ENCODE data around the gene MAN2C1.

MAN2C1 gene

DNA sequence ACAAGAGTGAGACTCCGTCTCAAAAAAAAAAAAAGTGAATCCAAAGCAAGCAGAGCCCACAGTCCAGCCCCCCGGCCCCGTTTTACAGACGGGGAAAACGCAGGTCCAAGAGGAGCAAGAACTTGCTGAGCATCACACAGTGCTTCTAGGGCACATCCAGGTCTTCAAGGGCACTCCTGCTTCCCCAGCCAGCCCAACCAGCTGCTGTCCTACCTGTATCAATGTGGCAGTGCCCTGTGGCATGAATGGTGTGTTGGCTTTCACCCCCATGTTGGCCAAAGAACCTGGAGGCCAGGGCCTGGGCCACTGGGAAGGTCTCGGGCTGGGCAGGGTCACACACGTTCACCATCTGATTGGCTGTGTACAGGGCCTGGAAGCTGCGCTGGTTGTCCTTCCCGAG is 4.6 kb downstream of the MAN2C1 start:
- Histone ChIP-seq H3K9me3 (ENCODE audit: low read depth, low read length) (no peaks in the 10 kb centered on the region), H3K27ac (no peak overlapping the region), H3K9ac (ENCODE audit: insufficient read length) (no peak overlapping the region), H3K36me3 (ENCODE audit: insufficient read depth, low read length) (peaks cover 22% of the 10 kb centered on the region; the same call in 1 of the 2 replicates), H3K4me3 (no peak overlapping the region)
- TF ChIP-seq EZH2 (IDR thresholded peaks at IDR 0.05) (no peak), FOXP2 (optimal IDR thresholded peaks at IDR 0.05; ENCODE audit: control extremely low read depth, extremely low read length, insufficient read depth) (no peak), POLR2AphosphoS5 (IDR thresholded peaks at IDR 0.05; ENCODE audit: borderline replicate concordance, low read depth, low read length) (no peak)
- no peak for DNase-seq (ENCODE audit: low read depth, low spot score)

GRCh38 chr15:75362642-75363249 is 5.7 kb downstream of the MAN2C1 start:
- no peak overlapping the region for H3K4me3 ChIP-seq
- H3K9ac ChIP-seq (ENCODE audit: insufficient read length), result no peak overlapping the region
- no peak for TF ChIP-seq FOXP2 (optimal IDR thresholded peaks at IDR 0.05; ENCODE audit: control extremely low read depth, extremely low read length, insufficient read depth)
- no peak for TF ChIP-seq POLR2AphosphoS5 (IDR thresholded peaks at IDR 0.05; ENCODE audit: borderline replicate concordance, low read depth, low read length)
- TF ChIP-seq EZH2 (IDR thresholded peaks at IDR 0.05), result no peak
- H3K36me3 ChIP-seq (ENCODE audit: insufficient read depth, low read length), result peaks cover 22% of the 10 kb centered on the region; the same call in 1 of the 2 replicates
- H3K9me3 ChIP-seq (ENCODE audit: low read depth, low read length), result no peaks in the 10 kb centered on the region
- no peak for DNase-seq (ENCODE audit: low read depth, low spot score)
- no peak overlapping the region for H3K27ac ChIP-seq

- TF ChIP-seq EZH2 (IDR thresholded peaks at IDR 0.05) (no peak), POLR2AphosphoS5 (IDR thresholded peaks at IDR 0.05; ENCODE audit: borderline replicate concordance, low read depth, low read length) (no peak), FOXP2 (optimal IDR thresholded peaks at IDR 0.05; ENCODE audit: control extremely low read depth, extremely low read length, insufficient read depth) (no peak)
- no peak overlapping the region for H3K27ac ChIP-seq
- no peaks in the 10 kb centered on the region for H3K9me3 ChIP-seq (ENCODE audit: low read depth, low read length)
- no peak for DNase-seq (ENCODE audit: low read depth, low spot score)
- H3K4me3 ChIP-seq, result no peak overlapping the region
- H3K36me3 ChIP-seq (ENCODE audit: insufficient read depth, low read length), result peaks cover 18% of the 10 kb centered on the region; the same call in 1 of the 2 replicates
- H3K9ac ChIP-seq (ENCODE audit: insufficient read length), result no peak overlapping the region
These were observed 6.3 kb downstream of the MAN2C1 start for GRCh38 chr15:75361989-75362641.

DNA sequence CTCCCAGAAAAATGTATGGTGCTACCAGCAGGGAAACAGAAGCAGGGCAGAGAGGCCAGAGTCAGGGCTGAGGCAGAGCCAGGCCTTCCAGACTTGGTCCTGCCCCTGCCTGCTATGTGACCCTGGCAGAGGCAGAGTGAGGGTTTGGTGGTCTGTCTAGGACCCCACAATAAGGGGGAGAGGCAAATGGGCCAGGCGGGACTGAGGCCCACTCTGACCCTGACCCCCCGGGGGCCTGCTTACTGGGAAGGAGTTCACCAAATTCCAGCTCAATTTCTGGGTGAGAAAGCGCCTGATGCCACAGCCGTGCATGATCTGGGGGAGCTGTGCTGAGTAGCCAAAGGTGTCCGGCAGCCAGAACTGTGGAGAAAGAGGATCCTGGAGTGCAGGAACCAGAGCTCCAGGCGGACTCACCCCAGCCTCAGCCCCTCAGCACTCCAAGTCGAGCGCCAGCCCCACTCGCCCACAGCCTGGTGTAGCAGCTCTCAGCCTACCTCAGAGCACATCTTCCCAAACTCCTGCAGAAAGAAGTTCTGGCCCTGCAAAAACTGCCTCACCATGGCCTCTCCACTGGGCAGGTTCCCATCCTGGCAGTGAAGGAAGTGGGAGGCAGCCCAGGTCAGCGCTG is 6.9 kb downstream of the MAN2C1 start:
- Histone ChIP-seq H3K36me3 (ENCODE audit: insufficient read depth, low read length) (peaks cover 12% of the 10 kb centered on the region; the same call in 1 of the 2 replicates), H3K9me3 (ENCODE audit: low read depth, low read length) (no peaks in the 10 kb centered on the region), H3K9ac (ENCODE audit: insufficient read length) (no peak overlapping the region), H3K4me3 (no peak overlapping the region), H3K27ac (no peak overlapping the region)
- TF ChIP-seq EZH2 (IDR thresholded peaks at IDR 0.05) (no peak), FOXP2 (optimal IDR thresholded peaks at IDR 0.05; ENCODE audit: control extremely low read depth, extremely low read length, insufficient read depth) (no peak), POLR2AphosphoS5 (IDR thresholded peaks at IDR 0.05; ENCODE audit: borderline replicate concordance, low read depth, low read length) (no peak)
- DNase-seq (ENCODE audit: low read depth, low spot score), result no peak

- Histone ChIP-seq H3K9me3 (ENCODE audit: low read depth, low read length) (no peaks in the 10 kb centered on the region), H3K9ac (ENCODE audit: insufficient read length) (no peak overlapping the region), H3K27ac (no peak overlapping the region), H3K4me3 (no peak overlapping the region), H3K36me3 (ENCODE audit: insufficient read depth, low read length) (peaks cover 5% of the 10 kb centered on the region; the same call in 1 of the 2 replicates)
- TF ChIP-seq FOXP2 (optimal IDR thresholded peaks at IDR 0.05; ENCODE audit: control extremely low read depth, extremely low read length, insufficient read depth) (no peak), POLR2AphosphoS5 (IDR thresholded peaks at IDR 0.05; ENCODE audit: borderline replicate concordance, low read depth, low read length) (no peak), EZH2 (IDR thresholded peaks at IDR 0.05) (no peak)
- no peak for DNase-seq (ENCODE audit: low read depth, low spot score)
These were observed 7.6 kb downstream of the MAN2C1 start for GRCh38 chr15:75360856-75361255.

DNA sequence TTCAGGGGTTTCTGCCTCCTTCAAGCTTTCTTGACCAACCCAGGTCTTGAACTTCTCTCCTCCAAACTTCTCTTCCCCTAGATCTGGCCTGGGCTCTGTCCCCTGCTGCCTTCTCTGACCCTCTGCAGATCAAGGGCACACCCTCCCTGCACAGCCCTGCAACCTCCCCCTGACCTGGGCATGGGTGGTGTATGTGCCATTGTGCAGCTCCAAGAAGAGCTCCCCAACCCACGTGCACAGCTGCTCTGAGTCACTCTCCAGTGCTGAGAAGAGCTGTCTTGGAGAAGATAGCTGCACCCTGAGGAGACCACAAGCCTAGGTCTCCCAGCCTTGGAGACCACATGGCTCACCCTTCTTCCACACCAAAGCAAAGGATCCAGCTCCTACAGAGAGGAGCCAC is 8.0 kb downstream of the MAN2C1 start:
- no peak for DNase-seq (ENCODE audit: low read depth, low spot score)
- TF ChIP-seq POLR2AphosphoS5 (IDR thresholded peaks at IDR 0.05; ENCODE audit: borderline replicate concordance, low read depth, low read length) (no peak), FOXP2 (optimal IDR thresholded peaks at IDR 0.05; ENCODE audit: control extremely low read depth, extremely low read length, insufficient read depth) (no peak), EZH2 (IDR thresholded peaks at IDR 0.05) (no peak)
- Histone ChIP-seq H3K36me3 (ENCODE audit: insufficient read depth, low read length) (peaks cover 4% of the 10 kb centered on the region; the same call in 1 of the 2 replicates), H3K4me3 (no peak overlapping the region), H3K9ac (ENCODE audit: insufficient read length) (no peak overlapping the region), H3K9me3 (ENCODE audit: low read depth, low read length) (no peaks in the 10 kb centered on the region), H3K27ac (no peak overlapping the region)

DNA sequence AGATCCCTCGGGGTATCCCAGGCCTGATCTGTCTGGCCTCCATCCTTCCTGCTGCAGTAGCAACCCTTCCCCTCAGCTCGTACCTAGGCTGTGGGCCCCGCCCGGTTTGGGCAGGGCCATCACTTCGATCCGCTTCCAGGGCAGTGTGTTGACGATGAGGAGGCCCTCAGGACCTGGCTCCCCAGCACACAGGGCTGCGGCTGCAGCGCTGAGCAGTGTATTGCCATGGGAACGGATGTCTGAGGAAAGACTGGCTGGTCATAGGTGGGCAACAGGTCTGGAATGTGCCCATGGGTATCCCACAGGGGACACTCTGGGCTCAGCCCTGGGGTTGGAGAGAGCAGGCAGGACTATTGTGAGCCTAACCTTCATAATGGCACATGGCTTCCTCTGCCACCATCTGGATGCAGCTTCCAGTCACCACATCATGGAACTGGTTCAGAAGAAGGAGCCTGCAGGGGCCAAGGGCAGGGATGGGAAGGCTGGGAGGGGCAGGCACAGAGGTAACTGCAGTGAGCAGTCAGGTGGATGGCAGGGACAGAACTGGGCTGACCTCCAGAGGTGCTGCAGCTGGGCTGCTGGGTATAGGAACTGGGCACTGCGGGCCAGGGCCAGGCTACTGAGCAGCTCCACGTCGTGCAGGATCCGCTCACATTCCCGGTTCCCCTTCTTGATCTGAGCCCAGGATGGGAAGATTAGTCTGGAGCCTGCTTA is 8.7 kb downstream of the MAN2C1 start:
- no peak for TF ChIP-seq EZH2 (IDR thresholded peaks at IDR 0.05)
- no peak for TF ChIP-seq POLR2AphosphoS5 (IDR thresholded peaks at IDR 0.05; ENCODE audit: borderline replicate concordance, low read depth, low read length)
- TF ChIP-seq FOXP2 (optimal IDR thresholded peaks at IDR 0.05; ENCODE audit: control extremely low read depth, extremely low read length, insufficient read depth), result no peak
- Histone ChIP-seq H3K9me3 (ENCODE audit: low read depth, low read length) (no peaks in the 10 kb centered on the region), H3K4me3 (no peak overlapping the region), H3K27ac (no peak overlapping the region), H3K36me3 (ENCODE audit: insufficient read depth, low read length) (no peaks in the 10 kb centered on the region; the same call in 1 of the 2 replicates), H3K9ac (ENCODE audit: insufficient read length) (no peak overlapping the region)
- no peak for DNase-seq (ENCODE audit: low read depth, low spot score)
